HG03457 (cell line): ENCODE results near the gene USH1C.

Experiments used
- ATAC-seq: cut with Tn5 transposase; IDR thresholded peaks from one replicate; pipeline ENCODE4 v1.9.1; 2021; ENCODE audit warnings: moderate number of reproducible peaks; ENCODE audit not compliant: unreplicated experiment

The USH1C gene

GRCh38 chr11:17571431-17572358, 27.5 kb upstream of the USH1C start:
- ATAC-seq, result no peak

- no peak for ATAC-seq
These were observed 25.8 kb upstream of the USH1C start for GRCh38 chr11:17570034-17570433.

GRCh38 chr11:17568944-17569343, 24.7 kb upstream of the USH1C start:
- ATAC-seq, result no peak

- ATAC-seq, result no peak
These were observed 20.4 kb upstream of the USH1C start for GRCh38 chr11:17564687-17565042.

- ATAC-seq, result no peak
These were observed 19.9 kb upstream of the USH1C start for GRCh38 chr11:17563961-17564686.

- no peak for ATAC-seq
These were observed 19.0 kb upstream of the USH1C start for GRCh38 chr11:17563231-17563646.

- no peak for ATAC-seq
These were observed 17.3 kb upstream of the USH1C start for GRCh38 chr11:17561526-17561925.

- ATAC-seq, result no peak
These were observed 16.8 kb upstream of the USH1C start for GRCh38 chr11:17561111-17561415.

GRCh38 chr11:17560281-17561110, 16.3 kb upstream of the USH1C start:
- ATAC-seq, result no peak

GRCh38 chr11:17559341-17560087, 15.3 kb upstream of the USH1C start:
- no peak for ATAC-seq

- no peak for ATAC-seq
These were observed 14.7 kb upstream of the USH1C start for GRCh38 chr11:17558916-17559315.

GRCh38 chr11:17558025-17558780, 14.0 kb upstream of the USH1C start:
- ATAC-seq, result no peak

- ATAC-seq, result no peak
These were observed 12.8 kb upstream of the USH1C start for GRCh38 chr11:17556999-17557398.

- ATAC-seq, result no peak
These were observed 10.3 kb upstream of the USH1C start for GRCh38 chr11:17554487-17554886.

- no peak for ATAC-seq
These were observed 9.0 kb upstream of the USH1C start for GRCh38 chr11:17553249-17553546.

GRCh38 chr11:17552392-17553248, 8.4 kb upstream of the USH1C start:
- ATAC-seq, result no peak

- ATAC-seq, result no peak
These were observed 7.8 kb upstream of the USH1C start for GRCh38 chr11:17552041-17552355.

- ATAC-seq, result no peak
These were observed 7.3 kb upstream of the USH1C start for GRCh38 chr11:17551347-17552040.
